Smooth muscle cell (in vitro differentiated cells): ENCODE results near the gene CMTM7. TPM values are rescaled to one million over a fixed set of nuclear protein-coding genes. Genes with fewer than 3 reads are reported as not detected.

Experiments used
- DNase-seq: peaks from one replicate; lab custom pipeline; 2025; ENCODE audit not compliant: unreplicated experiment; lab: John Stamatoyannopoulos, UW
- H2AFZ ChIP-seq: fragments of 200-600 bp; sonication (generic); 2 replicates; pipeline ENCODE4 v1.6.0; 2016; ENCODE audit warnings: antibody characterized with exemption, low read depth, mild to moderate bottlenecking
- H3F3A ChIP-seq: fragments of 200-600 bp; sonication (generic); 2 replicates; pipeline ENCODE4 v1.6.0; 2017; ENCODE audit warnings: antibody characterized with exemption, low read depth
- H3K27ac ChIP-seq: fragments of 200-600 bp; sonication (generic); 2 replicates; pipeline ENCODE4 v1.5.1; 2016; ENCODE audit warnings: low read depth, mild to moderate bottlenecking
- H3K27me3 ChIP-seq: fragments of 200-600 bp; sonication (generic); 2 replicates; pipeline ENCODE4 v1.6.1; 2016; ENCODE audit warnings: low read depth, mild to moderate bottlenecking
- H3K36me3 ChIP-seq: fragments of 200-600 bp; sonication (generic); 2 replicates; pipeline ENCODE4 v1.5.1; 2016; ENCODE audit warnings: low read depth
- H3K4me1 ChIP-seq: fragments of 200-600 bp; sonication (generic); 2 replicates; pipeline ENCODE4 v1.5.1; 2016; ENCODE audit warnings: low read depth
- H3K4me2 ChIP-seq: fragments of 200-600 bp; sonication (generic); 2 replicates; pipeline ENCODE4 v1.6.0; 2016; ENCODE audit warnings: mild to moderate bottlenecking
- H3K4me3 ChIP-seq: fragments of 200-600 bp; sonication (generic); 2 replicates; pipeline ENCODE4 v1.5.1; 2016; ENCODE audit warnings: mild to moderate bottlenecking
- H3K79me2 ChIP-seq: fragments of 200-600 bp; sonication (generic); 2 replicates; pipeline ENCODE4 v1.6.0; 2016; ENCODE audit warnings: low read depth, mild to moderate bottlenecking
- H3K9ac ChIP-seq: fragments of 200-600 bp; sonication (generic); 2 replicates; pipeline ENCODE4 v1.6.0; 2016; ENCODE audit warnings: low read depth
- H3K9me3 ChIP-seq: fragments of 200-600 bp; sonication (generic); replicated peaks from 2 replicates; pipeline ENCODE4 v1.5.1; 2016; ENCODE audit warnings: low read depth
- H4K20me1 ChIP-seq: fragments of 200-600 bp; sonication (generic); 2 replicates; pipeline ENCODE4 v1.6.0; 2016; ENCODE audit warnings: low read depth
- CTCF ChIP-seq: fragments of 200-600 bp; sonication (generic); IDR thresholded peaks from 2 replicates; pipeline ENCODE4 v1.5.1; 2017; ENCODE audit warnings: borderline replicate concordance, mild to moderate bottlenecking, antibody characterized with exemption; ENCODE audit not compliant: insufficient read depth, poor library complexity, severe bottlenecking
- WGBS: methylation state at CpG from one replicate; pipeline ENCODE4 v1.1.7; 2016; ENCODE audit warnings: low lambda C conversion rate; 5-methylcytosine and 5-hydroxymethylcytosine counted together
- polyA plus RNA-seq: library from polyadenylated mRNA; unstranded; fragments of >200 nt; fragmentation: Nextera tagmentation; extraction: Ambion mirVana; gene quantifications from 2 replicates; pipeline ENCODE4 v1.2.1, GENCODE V29; 2016
- total RNA-seq: library from RNA; depleted of rRNA; stranded (reverse); fragments of >200 nt; gene quantifications from 2 replicates; pipeline ENCODE4 v1.2.3, GENCODE V29; 2014

Gene CMTM7
- total and polyA plus RNA-seq, 2 experiments from 2014 or later = 23.4 to 43.1 TPM

GRCh38 chr3:32398531-32398930, 6.9 kb downstream of the CMTM7 start:
- no peaks in the 10 kb centered on the region for H3K27me3 ChIP-seq
- TF ChIP-seq CTCF = no peak
- peaks cover 4% of the 10 kb centered on the region for H4K20me1 ChIP-seq
- no peaks in the 10 kb centered on the region for H3K36me3 ChIP-seq
- H3K4me1 ChIP-seq = peaks cover 7% of the 10 kb centered on the region
- H3K9me3 ChIP-seq = no peaks in the 10 kb centered on the region
- no peak overlapping the region for H2AFZ ChIP-seq
- no peak overlapping the region for H3K4me3 ChIP-seq
- no peak overlapping the region for H3K27ac ChIP-seq
- H3K4me2 ChIP-seq = no peak overlapping the region
- 68% methylated on average over 10 of the region's 10 CpGs for WGBS
- peaks cover 34% of the 10 kb centered on the region for H3K79me2 ChIP-seq
- H3K9ac ChIP-seq = no peak overlapping the region
- H3F3A ChIP-seq = peaks cover 6% of the 10 kb centered on the region
- DNase-seq = no peak

GRCh38 chr3:32399030-32399620, 7.5 kb downstream of the CMTM7 start:
- Histone ChIP-seq H3K27ac (no peak overlapping the region), H3K36me3 (no peaks in the 10 kb centered on the region), H3K4me1 (peaks cover 7% of the 10 kb centered on the region), H3K27me3 (no peaks in the 10 kb centered on the region), H3F3A (peaks cover 6% of the 10 kb centered on the region), H4K20me1 (peaks cover 4% of the 10 kb centered on the region), H3K4me3 (no peak overlapping the region), H2AFZ (no peak overlapping the region), H3K79me2 (peaks cover 29% of the 10 kb centered on the region), H3K4me2 (no peak overlapping the region), H3K9ac (no peak overlapping the region), H3K9me3 (no peaks in the 10 kb centered on the region)
- 50% methylated on average over 2 of the region's 2 CpGs for WGBS
- no peak for DNase-seq
- peak; percentile 66 for TF ChIP-seq CTCF

- H3K9ac ChIP-seq = peak overlapping the region; percentile 66
- H3F3A ChIP-seq = peaks cover 6% of the 10 kb centered on the region
- peak overlapping the region; percentile 83 for H3K27ac ChIP-seq
- no peaks in the 10 kb centered on the region for H3K36me3 ChIP-seq
- H2AFZ ChIP-seq = peak overlapping the region; percentile 79
- peak overlapping the region; percentile 55 for H3K4me3 ChIP-seq
- H3K4me1 ChIP-seq = peaks cover 7% of the 10 kb centered on the region
- H4K20me1 ChIP-seq = peaks cover 4% of the 10 kb centered on the region
- TF ChIP-seq CTCF = no peak
- DNase-seq = no peak
- 34% methylated on average over 11 of the region's 11 CpGs for WGBS
- H3K4me2 ChIP-seq = peak overlapping the region; percentile 91
- H3K79me2 ChIP-seq = peaks cover 33% of the 10 kb centered on the region
- no peaks in the 10 kb centered on the region for H3K9me3 ChIP-seq
- H3K27me3 ChIP-seq = no peaks in the 10 kb centered on the region
These were observed 9.5 kb downstream of the CMTM7 start for GRCh38 chr3:32401126-32401525.

DNA sequence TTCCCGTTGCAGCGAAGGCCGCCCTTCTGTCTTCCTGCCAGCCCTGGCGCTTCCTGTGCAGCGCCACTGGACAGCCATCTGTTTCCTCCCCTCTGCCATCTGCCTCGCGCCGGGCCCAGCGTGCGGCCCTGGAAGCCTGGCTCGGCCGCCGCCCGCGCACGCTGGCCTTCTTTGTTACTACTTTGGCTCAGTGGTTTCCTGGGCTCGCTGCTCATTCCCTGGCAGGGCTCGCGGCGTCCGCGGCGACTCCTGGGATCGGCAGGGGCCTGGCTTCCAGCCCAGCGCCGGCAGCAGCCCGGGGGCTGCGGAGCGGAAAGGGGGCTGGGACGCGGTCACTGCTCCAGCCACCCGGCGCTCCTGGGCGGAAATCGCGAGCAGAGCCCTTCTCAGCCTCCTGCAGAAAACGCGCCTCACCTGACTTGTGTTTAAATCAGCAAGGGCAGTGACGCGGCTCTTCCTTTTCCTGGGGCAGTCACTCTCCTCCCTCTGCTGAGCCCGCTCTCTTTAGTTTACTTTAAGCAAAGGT, 10.0 kb downstream of the CMTM7 start:
- peaks cover 7% of the 10 kb centered on the region for H3K4me1 ChIP-seq
- 6% methylated on average over 41 of the region's 41 CpGs for WGBS
- H3K4me3 ChIP-seq = peak overlapping the region; percentile 55
- no peak for TF ChIP-seq CTCF
- no peaks in the 10 kb centered on the region for H3K9me3 ChIP-seq
- peak overlapping the region; percentile 91 for H3K4me2 ChIP-seq
- H3K79me2 ChIP-seq = peaks cover 33% of the 10 kb centered on the region
- H3K27me3 ChIP-seq = no peaks in the 10 kb centered on the region
- peak overlapping the region; percentile 79 for H2AFZ ChIP-seq
- no peaks in the 10 kb centered on the region for H3K36me3 ChIP-seq
- peaks cover 6% of the 10 kb centered on the region for H3F3A ChIP-seq
- H3K27ac ChIP-seq = peak overlapping the region; percentile 83
- peaks cover 4% of the 10 kb centered on the region for H4K20me1 ChIP-seq
- peak; percentile 30 for DNase-seq
- peak overlapping the region; percentile 66 for H3K9ac ChIP-seq
